ENCODE results near the gene SLC17A2.
"Not testable (repeated sequence)": the region's sequence is repeated elsewhere in the genome, so short reads cannot be mapped to it uniquely, and the experiment has no call there.

Gene SLC17A2

DNA sequence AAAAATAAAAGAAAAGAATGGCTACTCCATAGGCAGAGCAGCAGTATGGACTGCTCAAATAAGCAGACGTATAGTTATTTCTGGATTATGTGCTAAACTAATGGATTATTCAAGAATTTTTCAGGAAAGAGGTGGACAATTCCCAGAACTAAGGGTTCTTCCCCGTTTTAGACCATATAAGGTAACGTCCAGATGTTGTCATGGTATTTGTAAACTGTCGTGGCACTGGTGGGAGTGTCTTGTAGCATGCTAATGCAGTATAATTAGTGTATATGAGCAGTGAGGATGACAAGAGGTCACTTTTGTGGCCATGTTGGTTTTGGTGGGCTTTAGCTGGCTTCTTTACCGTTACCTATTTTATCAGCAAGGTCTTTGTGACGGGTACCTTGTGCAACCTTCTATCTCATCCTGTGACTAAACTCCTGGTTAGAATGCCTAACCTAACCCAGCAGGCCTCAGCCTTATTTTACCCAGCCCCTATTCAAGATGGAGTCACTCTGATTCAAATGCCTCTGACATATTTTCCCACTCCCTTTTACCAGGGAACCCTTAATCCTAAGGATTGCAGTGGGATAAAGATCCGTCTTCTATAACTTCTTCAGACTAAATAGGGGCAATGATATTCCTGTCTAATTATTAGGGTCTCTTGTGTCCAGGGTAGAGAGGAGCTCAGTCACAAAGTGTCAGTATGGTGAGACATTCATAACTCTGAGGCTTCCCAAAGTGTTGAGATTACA lies 21.0 kb upstream of the SLC17A2 start:
- DNase-seq, result no peak

DNA sequence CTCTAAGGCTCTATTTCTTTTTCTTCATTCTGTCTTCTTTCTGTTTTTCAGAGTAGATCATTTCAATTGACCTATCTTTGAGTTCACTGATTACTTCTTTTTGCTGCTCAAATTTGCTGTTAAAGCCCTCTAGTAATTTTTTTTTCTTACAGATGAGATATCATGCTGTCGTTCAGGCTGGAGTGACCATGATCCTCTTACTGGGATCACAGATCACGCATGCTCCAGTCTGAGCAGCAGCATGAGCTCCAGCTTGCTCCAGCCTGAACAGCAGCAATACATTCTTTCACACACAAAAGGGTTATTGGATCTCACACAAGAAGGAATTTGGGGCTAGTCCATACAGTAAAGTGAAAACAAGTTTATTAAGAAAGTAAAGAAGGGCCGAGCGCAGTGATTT lies 19.8 kb upstream of the SLC17A2 start:
- no peak for DNase-seq

DNA sequence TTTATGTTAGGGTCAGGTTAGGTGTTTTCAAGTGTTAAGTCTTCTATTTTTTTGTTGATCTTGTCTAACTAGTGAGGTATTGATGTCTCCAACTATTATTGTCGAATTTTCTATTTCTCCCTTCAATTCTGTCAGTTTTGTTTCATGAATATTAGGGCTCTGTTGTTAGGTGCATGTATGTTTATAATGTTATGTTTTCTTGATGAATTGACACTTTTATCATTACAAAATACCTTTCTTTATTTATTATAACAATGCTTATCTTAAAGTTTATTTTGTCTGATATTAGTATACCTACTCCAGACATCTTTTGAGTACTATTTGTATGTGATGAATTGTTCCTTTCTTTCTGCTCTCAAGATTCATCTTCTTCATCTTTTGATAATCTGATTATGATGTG lies 19.2 kb upstream of the SLC17A2 start:
- DNase-seq, result no peak

DNA sequence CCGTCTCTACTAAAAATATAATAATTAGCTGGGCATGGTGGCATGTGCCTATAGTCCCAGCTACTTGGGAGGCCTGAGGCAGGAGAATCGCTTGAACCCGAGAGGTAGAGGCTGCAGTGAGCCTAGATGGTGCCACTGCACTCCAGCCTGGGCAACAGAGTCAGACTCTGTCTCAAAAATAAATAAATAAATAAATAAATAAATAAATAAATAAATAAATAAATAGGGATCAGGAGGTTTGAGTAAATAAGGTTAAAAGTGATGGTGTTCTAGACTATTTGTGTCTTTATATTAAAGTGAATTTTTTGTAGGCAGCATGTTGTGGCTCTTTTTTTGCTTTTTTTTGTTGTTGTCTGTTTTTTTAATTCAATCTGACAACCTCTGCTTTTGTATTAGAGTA lies 17.0 kb upstream of the SLC17A2 start:
- not testable (repeated sequence) for DNase-seq

DNA sequence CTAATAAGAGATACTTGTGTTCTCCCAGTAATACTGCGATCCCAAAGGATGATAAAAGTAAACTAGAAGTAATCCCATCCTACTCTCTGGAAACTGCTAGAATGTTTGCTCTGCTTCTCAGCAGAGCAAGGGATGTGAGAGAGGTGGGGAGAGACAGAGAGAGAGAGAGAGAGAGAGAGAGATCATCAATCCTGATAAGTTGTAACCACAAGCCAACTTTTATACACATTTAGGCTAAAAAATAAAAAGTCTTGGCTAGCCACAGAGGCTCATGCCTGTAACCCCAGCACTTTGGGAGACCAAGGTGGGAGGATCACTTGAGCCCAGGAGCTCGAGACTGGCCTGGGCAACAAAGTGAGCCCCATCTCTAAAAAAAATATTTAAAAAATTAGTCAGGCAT lies 16.1 kb upstream of the SLC17A2 start:
- no peak for DNase-seq

DNA sequence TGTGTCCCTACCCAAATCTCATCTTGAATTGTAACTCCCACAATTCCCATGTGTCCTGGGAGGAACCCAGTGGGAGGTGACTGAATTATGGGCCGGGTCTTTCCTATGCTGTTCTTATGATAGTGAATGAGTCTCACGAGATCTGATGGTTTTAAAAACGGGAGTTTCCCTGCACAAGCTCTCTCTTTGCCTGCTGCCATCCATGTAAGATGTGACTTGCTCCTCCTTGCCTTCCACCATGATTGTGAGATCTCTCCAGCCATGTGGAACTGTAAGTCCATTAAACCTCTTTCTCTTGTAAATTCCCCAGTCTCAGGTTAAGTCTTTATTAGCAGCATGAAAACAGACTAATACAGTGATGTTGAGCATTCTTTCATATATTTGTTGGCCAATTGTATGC lies 15.2 kb upstream of the SLC17A2 start:
- DNase-seq, result not testable (repeated sequence)

DNA sequence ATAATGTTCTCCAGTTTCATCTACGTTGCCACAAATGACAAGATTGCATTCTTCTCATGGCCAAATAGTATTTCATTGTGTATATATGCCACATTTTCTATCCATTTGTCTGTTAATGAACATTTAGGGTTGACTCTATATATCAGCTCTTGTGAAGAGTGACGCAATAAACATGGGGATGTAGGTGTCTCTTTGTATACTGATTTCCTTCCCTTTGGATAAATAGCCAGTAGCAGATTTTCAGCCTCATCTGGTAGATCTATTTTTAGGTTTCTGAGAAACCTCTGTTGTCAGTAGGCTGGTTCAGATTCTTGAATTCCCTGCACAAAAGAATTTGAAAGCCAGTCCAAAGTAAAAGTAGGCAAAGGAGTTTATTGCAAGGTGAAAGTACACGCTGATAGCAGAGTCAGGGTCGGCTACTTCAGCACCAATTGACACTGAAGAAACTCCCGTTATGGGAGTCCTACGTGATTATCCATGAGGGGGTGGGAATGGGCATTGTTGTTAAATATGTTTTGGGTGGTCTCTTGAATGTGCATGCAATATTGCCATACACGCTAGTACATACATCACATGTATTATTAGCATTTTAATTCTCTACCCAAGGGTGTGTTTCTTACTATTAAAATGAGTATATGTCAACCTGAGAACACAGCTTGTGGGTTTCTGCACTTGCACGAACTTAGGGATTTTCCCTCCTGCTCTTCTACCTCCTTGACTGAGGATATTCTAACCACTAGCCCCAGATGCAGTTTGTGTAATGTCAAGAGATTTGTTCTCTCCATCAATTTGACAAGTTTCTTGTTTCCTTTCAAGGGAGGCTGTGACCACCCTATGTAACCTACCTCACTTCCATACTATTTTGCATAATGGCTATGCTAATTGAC lies 14.4 kb upstream of the SLC17A2 start:
- no peak for DNase-seq

DNA sequence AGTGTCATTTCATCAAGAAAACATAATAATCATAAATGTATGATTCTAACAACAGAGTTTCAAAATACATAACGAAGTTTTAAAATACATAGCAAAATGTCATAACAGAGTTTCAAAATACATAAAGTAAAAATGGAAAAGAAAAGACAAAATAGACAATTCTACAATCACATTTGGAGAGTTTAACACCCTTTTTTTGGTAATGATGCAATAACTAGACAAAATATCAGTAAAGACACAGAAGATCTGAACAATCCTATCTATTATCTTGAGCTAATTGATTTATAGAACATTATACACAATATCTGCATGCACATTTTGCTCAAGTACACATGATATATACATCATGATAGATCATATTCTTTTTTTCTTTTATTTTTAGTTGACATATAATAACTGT lies 13.4 kb upstream of the SLC17A2 start:
- DNase-seq, result no peak

DNA sequence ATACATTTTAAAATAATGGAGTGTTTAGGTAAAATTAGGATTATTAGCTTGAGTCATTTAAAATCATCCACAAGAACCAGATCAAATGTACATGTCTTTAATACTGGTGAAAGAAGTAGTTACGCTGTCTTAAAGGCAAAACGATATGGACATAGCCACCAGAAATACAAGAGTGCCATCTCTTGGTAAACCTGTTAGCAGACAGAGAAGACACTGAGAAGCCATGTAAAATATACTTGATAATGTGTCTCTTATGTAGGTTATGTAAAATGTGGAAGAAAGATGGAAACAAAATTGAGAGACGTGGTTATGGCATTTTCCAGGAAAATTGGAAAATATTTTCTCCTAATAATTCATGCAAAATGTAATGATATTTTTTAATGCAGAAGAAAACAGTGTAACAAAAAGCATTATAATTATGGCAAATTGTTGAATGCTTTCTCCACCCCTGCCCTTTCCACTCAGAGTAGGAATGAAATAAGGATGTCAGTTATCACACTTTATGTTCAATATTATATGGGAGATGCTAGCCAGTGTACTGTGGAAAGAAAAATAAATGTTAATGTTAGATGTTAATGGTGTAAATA lies 12.2 kb upstream of the SLC17A2 start:
- DNase-seq, result peak; percentile 86

DNA sequence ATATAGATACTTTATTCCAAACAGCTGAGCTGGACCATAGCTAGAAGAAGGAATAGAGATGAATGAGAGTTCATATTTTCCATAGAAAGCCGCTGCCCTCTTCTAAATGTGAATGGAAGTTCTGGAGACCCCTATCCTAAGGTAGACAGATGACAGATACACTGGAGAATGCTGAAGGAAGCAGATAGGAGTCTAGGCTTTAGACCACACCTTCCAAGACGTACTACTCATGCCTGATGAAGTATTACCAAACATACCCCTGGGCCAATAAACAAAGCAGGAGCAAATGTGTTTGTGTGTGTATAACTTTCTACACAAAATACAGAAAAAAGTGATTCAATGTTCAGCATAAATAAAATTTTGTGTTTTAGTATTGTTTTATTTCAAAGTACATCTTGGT lies 9.1 kb upstream of the SLC17A2 start:
- DNase-seq, result no peak

DNA sequence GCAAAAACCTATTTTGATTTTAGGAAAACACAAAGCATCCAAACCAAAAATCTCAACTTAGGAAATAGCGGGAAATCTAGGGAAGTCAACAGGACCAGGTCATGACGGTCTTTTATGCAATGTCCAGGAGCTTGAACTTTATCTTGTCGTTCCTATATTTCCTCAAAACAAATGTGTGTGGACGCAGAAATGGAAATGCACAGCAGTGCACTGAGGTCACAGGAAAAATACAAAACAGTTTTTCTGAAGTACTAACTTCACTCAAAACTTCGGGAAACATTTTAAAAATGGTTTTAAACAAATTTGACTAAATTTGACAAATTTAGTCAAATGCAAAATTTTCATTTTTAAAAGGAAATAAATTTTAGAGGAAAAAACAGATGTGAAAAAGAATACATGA lies 5.5 kb upstream of the SLC17A2 start:
- DNase-seq, result no peak

DNA sequence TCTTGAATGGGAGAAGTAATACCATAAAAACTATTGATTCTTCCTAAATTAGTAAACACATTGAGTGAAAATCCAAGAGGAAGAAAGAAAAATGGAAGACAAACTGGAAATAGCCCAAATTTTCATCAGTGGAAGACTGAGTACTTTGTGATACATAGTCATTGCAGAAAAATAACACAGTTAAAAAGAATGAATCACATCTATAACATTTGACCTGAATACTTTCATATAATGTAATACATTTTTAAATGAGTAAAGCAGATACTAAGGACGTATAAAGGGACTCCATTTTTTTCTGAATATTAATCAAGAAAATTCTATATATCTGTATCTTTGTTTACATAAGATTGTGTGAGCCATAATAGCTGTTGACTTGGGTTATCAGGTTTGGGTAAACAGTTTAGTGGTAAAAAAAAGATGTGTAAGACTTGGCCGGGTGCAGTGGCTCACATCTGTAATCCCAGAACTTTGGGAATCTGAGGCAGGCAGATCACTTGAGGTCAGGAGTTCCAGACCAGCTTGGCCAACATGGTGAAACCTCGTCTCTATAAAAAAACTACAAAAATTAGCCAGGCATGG lies 4.3 kb upstream of the SLC17A2 start:
- DNase-seq, result no peak

DNA sequence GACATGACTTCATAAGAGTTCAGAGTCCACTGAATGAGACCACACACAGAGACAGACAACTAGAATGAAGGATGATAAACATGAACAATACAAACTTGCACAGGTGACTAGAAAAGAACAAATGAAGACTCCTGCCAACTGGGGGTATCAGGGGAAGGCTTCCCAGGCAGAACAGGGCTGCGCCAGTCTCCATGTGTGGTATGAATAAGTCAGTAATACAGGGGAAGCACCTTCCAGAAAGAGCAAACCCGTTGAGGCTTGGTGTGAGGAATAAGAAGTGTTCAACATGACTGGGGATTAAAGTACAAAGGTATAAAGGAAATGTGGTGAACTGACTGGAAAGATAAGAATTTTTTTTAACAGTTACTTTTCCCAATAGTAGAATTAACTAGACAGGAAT lies 3.7 kb upstream of the SLC17A2 start:
- no peak for DNase-seq

DNA sequence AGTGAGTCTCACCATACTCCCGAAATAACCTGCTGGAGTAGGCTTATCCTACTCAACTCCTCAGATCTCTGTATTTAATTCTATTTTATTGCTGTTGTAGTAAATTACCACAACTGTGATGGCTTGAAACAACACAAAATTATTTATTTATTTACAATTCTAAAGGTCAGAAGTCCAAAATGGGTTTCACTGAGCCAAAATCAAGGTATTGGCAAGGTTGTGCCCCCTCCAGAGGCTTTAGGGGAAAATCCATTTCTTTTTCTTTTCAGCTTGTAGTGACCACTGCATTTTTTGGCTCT lies 869 bp upstream of the SLC17A2 start:
- DNase-seq, result peak; percentile 34

DNA sequence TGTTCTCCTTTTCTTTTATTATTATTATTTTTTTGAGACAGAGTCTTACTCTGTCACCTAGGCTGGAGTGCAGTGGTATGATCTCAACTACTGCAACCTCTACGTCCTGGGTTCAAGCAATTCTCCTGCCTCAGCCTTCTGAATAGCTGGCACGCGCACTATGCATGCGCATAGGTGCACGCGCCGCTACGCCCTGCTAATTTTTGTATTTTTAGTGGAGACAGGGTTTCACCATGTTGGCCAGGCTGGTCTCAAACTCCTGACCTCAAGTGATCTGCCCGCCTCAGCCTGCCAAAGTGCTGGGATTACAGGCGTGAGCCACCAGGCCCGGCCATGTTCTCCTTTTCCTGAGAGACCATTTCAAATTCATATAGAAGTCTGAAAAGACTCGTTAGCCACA lies 706 bp downstream of the SLC17A2 start:
- DNase-seq, result not testable (repeated sequence)

DNA sequence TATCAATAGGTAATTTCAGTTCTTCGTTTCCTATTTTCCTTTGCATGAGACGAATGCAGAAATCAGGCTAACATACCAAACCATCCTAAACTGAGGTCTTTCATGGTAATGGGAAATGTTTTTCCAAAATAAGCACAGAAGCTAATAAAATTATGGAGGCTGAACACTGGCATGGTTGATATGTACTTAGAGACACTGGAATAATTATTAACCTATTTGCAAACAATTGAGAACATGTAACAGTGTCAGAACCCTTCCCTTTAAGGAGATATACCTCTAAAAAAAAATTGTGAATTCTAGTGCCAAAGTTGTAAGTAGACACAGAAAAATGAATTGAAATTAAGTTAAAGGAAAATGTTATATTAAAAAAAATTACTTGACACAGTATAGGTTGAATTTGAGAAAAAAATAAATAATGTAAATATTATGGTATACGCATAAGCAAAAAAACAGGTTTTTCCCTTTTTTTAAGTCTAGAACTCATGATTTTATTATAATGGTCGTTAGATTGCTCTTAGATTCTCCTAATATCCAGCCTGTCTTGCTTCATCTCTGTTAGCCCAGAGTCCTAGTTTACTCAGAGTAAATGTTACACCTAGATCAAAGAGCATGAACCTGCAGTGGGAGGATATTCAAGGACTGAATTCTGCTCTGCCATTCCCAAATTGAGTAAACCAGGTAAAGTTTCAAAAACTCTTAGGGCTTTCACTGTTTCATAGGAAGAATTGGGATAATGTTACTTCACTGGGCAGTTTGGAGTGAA lies 1.7 kb downstream of the SLC17A2 start:
- DNase-seq, result no peak

DNA sequence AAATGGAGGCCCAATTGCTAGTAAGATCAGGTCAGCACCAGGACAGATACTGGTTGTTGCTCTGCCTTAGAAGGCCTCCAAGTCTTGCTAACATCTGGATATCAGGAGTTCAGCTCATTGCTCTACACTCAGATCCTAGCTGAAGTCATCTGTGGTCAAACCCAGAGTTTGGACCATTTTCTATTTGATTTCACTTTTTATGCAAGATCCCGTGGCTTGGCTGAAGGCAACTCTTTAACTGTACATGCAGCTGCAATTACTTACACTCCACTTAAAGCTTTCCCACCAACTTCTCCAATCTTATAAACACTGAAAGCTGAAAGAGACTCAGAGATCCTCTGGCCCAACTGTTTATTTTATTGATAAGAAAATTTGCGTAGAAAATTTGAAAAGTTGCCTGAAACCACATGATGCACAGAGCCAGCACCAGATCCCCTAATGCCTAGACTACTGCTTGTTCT lies 2.7 kb downstream of the SLC17A2 start:
- peak; percentile 80 for DNase-seq

DNA sequence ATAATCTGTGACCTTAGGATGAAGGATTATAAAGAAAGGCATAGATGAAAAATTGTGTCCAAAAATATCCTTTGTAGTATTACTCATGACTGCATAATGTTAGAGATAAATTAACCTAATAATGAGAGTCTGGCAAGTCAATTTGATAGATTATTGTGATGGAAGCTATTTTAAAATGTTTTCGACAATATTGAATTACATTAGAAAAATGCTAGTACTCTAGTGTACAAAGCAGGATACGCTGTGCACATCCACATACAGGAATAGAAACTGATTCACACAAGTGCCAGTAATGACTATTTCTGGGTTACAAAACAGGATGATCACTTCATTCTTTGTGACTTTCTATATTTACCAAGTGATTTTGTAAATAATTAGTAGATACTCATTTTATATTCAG lies 3.3 kb downstream of the SLC17A2 start:
- DNase-seq, result no peak

DNA sequence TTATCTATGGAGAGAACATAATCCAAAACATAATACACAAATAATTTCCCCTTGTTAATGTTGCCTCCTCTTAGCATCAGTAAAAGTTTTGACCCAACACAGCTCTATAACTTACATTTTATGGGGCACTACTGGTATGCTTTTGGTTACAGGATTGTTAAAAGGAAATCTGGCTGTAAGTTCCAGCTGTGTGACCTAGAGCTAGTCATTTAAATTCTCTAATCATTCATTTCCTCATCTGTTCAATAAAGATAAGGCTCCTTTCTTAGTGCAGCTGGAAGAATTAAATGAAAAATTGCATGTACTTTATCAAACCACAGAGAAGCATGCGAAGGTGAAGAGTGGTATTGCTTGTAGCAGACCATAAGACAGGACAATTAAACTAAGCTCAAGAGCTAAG lies 4.6 kb downstream of the SLC17A2 start:
- peak; percentile 89 for DNase-seq

DNA sequence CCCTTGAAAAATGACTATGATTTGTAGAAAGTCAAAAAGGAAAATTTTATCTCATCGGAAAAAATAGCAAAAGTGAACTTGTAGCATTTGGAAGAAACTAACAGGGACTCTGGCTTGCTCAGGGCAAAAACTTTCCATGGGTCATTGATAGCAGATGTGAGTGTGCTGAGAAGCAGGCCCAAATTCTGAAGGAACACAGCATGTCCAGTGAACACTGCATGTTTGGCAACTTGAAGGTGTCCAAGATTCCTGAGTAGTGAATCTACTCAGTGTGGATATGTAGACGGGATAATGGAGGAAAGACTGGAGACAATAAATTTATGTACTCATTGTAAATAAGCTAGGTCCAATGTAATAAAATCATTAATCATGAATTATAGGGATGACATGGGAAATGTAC lies 8.2 kb downstream of the SLC17A2 start:
- no peak for DNase-seq

DNA sequence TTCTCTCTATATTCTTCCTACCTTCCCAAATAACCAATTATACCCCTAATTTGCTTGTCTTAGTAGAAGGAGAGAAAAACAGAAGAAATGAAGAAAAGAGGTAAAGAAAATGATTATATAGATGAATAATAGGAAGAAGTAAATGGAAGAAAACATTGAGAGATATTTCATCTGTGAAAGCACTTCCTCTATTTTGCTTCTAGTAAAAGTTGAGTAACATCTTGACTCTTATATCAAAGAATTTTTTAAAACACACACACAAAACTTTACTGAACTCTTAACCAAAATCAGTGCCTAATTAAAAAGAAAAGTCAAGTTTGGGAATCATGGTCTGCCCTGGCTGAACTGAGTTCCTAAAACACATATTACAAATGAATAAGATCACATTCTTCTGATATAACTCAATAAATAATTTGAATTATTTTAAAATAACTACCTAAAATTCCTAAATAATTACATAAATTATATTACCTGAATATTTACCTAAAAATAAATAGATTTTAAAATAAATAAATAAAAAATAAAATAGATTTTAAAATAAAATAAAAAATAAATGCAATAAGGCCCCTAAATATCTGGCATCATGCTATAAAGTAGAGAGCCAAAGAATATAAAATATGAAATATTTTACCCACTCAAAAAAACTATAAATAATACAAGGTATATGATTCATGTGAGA lies 8.8 kb downstream of the SLC17A2 start:
- DNase-seq, result peak; percentile 55

DNA sequence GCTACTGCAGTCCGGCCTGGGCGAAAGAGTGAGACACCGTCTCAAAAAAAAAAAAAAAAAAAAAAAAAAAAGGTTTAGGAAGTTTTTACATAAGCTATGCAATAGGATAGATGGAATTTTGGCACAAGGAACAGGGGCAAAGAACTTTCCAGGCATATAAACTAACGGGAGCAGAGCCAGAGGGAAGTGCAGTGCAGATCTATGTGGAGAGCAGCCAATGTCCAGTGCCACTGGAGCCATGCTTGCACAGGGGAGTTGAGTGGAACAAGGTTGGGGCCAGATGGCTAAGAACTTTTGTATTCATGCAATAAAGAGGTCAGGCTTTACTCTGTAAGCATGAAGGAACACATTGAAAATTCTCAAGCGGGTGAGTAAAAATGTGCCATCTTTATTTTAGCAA lies 10.8 kb downstream of the SLC17A2 start:
- no peak for DNase-seq

All from OCI-M1 (cell line).